Keratinocyte (primary cell): ENCODE results near the gene TNIP1. TPM values are rescaled to one million over a fixed set of nuclear protein-coding genes. Genes with fewer than 3 reads are reported as not detected.

Source experiments
- DNase-seq: peaks from one replicate; pipeline ENCODE4 v3.0.0-alpha.2; 2011; ENCODE audit warnings: low read depth, missing footprints, low spot score
- FAIRE-seq: peaks from 2 replicates; lab custom pipeline; 2011; peaks lifted over from hg19 to GRCh38; lab: Jason Lieb, UNC
- H2AFZ ChIP-seq: 2 replicates; pipeline ENCODE4 v1.6.0; 2012; ENCODE audit warnings: low read length, control low read depth, inconsistent platforms; ENCODE audit not compliant: control insufficient read depth
- H3K27ac ChIP-seq: 2 replicates; pipeline ENCODE4 v1.5.1; 2011; ENCODE audit warnings: low read length; ENCODE audit not compliant: control insufficient read depth, insufficient read depth
- H3K27me3 ChIP-seq: 3 replicates; pipeline ENCODE4 v1.6.0; 2011; ENCODE audit warnings: low read length; ENCODE audit not compliant: control insufficient read depth, insufficient read depth; ENCODE audit errors: extremely low read depth
- H3K36me3 ChIP-seq, 2 experiments: 2 replicates in 1 of 2; 3 replicates in 1 of 2; pipeline ENCODE4 v1.5.1; 2011; ENCODE audit warnings: low read length in 2 of 2, mild to moderate bottlenecking in 1 of 2; ENCODE audit not compliant: control insufficient read depth in 2 of 2, insufficient read depth in 2 of 2; ENCODE audit errors: extremely low read depth in 1 of 2
- H3K4me1 ChIP-seq: 3 replicates; pipeline ENCODE4 v1.5.1; 2011; ENCODE audit warnings: low read length; ENCODE audit not compliant: control insufficient read depth, insufficient read depth; ENCODE audit errors: extremely low read depth
- H3K4me2 ChIP-seq: 3 replicates; pipeline ENCODE4 v1.6.0; 2011; ENCODE audit warnings: low read depth, low read length; ENCODE audit not compliant: control insufficient read depth, insufficient read depth; ENCODE audit errors: extremely low read depth
- H3K4me3 ChIP-seq, 3 experiments: fragments of 200-600 bp in 1 of 3; sonication (generic) in 1 of 3; 2 replicates in 2 of 3; 3 replicates in 1 of 3; pipeline ENCODE4 v1.5.1; 2011 to 2016; ENCODE audit warnings: low read length in 3 of 3, mild to moderate bottlenecking in 3 of 3, control low read depth in 2 of 3, inconsistent platforms in 1 of 3, low read depth in 1 of 3, mixed read lengths in 1 of 3, mixed run types in 1 of 3, moderate library complexity in 1 of 3; ENCODE audit not compliant: control insufficient read depth in 2 of 3, insufficient read depth in 2 of 3; ENCODE audit errors: extremely low read depth in 1 of 3
- H3K79me2 ChIP-seq: 2 replicates; pipeline ENCODE4 v1.6.0; 2012; ENCODE audit warnings: low read length; ENCODE audit not compliant: control insufficient read depth, insufficient read depth
- H3K9ac ChIP-seq: 3 replicates; pipeline ENCODE4 v1.6.0; 2011; ENCODE audit warnings: low read length; ENCODE audit not compliant: control insufficient read depth, insufficient read depth; ENCODE audit errors: extremely low read depth
- H3K9me1 ChIP-seq: 3 replicates; pipeline ENCODE4 v1.6.0; 2011; ENCODE audit warnings: low read length; ENCODE audit not compliant: control insufficient read depth, insufficient read depth; ENCODE audit errors: extremely low read depth
- H3K9me3 ChIP-seq: 2 replicates; pipeline ENCODE4 v1.5.1; 2012; ENCODE audit warnings: low read depth, low read length; ENCODE audit not compliant: control insufficient read depth
- H4K20me1 ChIP-seq: 3 replicates; pipeline ENCODE4 v1.6.0; 2011; ENCODE audit warnings: low read length; ENCODE audit not compliant: control insufficient read depth, insufficient read depth; ENCODE audit errors: extremely low read depth
- EZH2 ChIP-seq: IDR thresholded peaks from one replicate; pipeline ENCODE4 v1.6.1; 2012; ENCODE audit warnings: inconsistent platforms, mild to moderate bottlenecking, low read length, moderate library complexity
- dilution Hi-C: fragments of 300-500 bp; cut with MboI; formaldehyde crosslinking; loops from one replicate; pipeline ENCODE4 v1.7.0; 2020; ENCODE audit warnings: low sequenced_read_pairs; ENCODE audit not compliant: extremely low pct_ligation_motif_present
- polyA plus RNA-seq, 5 experiments: library from polyadenylated mRNA; depleted of rRNA in 3 of 5; stranded (reverse) in 3 of 5; stranded (forward) in 1 of 5; unstranded in 1 of 5; fragments of >200 nt; gene quantifications; 1 replicate in 1 of 5; 2 replicates in 3 of 5; 3 replicates in 1 of 5; pipeline versions ENCODE4 v1.2.1 to v1.2.3, GENCODE V29; 2011 to 2012; ENCODE audit warnings: missing spikeins in 2 of 5, low read depth in 1 of 5, low replicate concordance in 1 of 5
- TF ChIP-seq, protein P1 (sequence below), 3 experiments: IDR thresholded peaks in 1 of 3; conservative IDR thresholded peaks in 1 of 3; optimal IDR thresholded peaks in 1 of 3; 2 replicates in 2 of 3; 3 replicates in 1 of 3; pipeline versions ENCODE3 to v1.5.1; 2011; ENCODE audit warnings: low read length in 3 of 3, mild to moderate bottlenecking in 3 of 3, moderate library complexity in 2 of 3, control low read depth in 1 of 3, inconsistent platforms in 1 of 3; ENCODE audit not compliant: insufficient read depth in 2 of 3; ENCODE audit errors: extremely low read depth in 1 of 3

TNIP1 gene
- polyA plus RNA-seq, 1 donor (not counting 4 experiments of a cell fraction or from before 2014, with no cell fraction given): 47.9 TPM

DNA sequence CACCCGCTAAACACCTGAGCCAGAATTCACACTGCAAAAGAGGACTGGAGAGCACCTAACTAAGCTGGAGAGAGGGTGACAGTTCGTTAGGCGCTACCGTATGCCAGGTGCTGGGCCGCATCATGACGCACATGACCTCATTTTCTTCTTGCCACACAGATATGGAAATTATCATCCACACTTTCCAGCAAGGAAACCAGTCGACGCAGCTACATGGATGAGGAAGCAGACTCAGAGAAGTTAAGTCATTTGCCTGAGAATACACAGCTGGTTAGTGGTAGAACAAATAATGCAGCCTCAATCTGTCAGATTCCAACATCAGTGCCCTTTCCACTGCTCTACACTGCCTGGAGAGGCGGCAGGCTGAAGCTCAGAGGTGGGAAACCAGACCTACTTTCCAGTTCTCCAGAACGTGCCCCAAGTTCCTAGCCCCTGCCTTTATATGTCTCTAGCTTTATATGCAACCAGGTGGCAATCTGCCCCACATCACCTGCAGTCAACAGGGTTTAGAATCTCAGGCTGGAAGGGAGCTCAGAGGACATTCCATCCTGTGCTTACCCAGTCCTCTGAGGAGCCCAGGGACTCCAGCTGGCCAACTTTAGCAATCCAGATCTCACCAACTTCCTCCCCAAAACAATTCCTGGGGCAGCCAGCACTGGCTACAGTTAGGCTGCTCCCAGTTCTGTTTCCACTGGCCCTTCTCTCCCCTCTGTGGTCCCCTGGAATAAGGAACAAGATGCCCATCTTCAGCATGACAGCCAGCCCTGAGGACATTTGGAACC lies 8.8 kb downstream of the TNIP1 start:
- no peaks in the 10 kb centered on the region for H3K9me1 ChIP-seq
- peak overlapping the region; percentile 45 for H3K9ac ChIP-seq
- peaks cover 13 to 28% of the 10 kb centered on the region in 2 experiments for H3K36me3 ChIP-seq
- H3K4me3 ChIP-seq: no peak overlapping the region
- H3K27me3 ChIP-seq: no peaks in the 10 kb centered on the region
- H3K9me3 ChIP-seq: peaks cover 2% of the 10 kb centered on the region
- H3K4me1 ChIP-seq: peaks cover 29% of the 10 kb centered on the region
- dilution Hi-C loops: no loop called here
- H3K4me2 ChIP-seq: peak overlapping the region; percentile 2
- H3K79me2 ChIP-seq: peaks cover 76% of the 10 kb centered on the region
- H4K20me1 ChIP-seq: peaks cover 2% of the 10 kb centered on the region
- DNase-seq (no peak), FAIRE-seq (peak; percentile 23)
- H2AFZ ChIP-seq: no peak overlapping the region
- peak overlapping the region; percentile 71 for H3K27ac ChIP-seq
- no peak for TF ChIP-seq EZH2
- TF ChIP-seq, protein P1, sequence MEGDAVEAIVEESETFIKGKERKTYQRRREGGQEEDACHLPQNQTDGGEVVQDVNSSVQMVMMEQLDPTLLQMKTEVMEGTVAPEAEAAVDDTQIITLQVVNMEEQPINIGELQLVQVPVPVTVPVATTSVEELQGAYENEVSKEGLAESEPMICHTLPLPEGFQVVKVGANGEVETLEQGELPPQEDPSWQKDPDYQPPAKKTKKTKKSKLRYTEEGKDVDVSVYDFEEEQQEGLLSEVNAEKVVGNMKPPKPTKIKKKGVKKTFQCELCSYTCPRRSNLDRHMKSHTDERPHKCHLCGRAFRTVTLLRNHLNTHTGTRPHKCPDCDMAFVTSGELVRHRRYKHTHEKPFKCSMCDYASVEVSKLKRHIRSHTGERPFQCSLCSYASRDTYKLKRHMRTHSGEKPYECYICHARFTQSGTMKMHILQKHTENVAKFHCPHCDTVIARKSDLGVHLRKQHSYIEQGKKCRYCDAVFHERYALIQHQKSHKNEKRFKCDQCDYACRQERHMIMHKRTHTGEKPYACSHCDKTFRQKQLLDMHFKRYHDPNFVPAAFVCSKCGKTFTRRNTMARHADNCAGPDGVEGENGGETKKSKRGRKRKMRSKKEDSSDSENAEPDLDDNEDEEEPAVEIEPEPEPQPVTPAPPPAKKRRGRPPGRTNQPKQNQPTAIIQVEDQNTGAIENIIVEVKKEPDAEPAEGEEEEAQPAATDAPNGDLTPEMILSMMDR (optimal IDR thresholded peaks at IDR 0.05 in 1 of 3, IDR thresholded peaks at IDR 0.05 in 1 of 3, conservative IDR thresholded peaks at IDR 0.05 in 1 of 3; ENCODE audit: extremely low read depth in 1 of 3, insufficient read depth in 2 of 3, low read length in 3 of 3): no peak

DNA sequence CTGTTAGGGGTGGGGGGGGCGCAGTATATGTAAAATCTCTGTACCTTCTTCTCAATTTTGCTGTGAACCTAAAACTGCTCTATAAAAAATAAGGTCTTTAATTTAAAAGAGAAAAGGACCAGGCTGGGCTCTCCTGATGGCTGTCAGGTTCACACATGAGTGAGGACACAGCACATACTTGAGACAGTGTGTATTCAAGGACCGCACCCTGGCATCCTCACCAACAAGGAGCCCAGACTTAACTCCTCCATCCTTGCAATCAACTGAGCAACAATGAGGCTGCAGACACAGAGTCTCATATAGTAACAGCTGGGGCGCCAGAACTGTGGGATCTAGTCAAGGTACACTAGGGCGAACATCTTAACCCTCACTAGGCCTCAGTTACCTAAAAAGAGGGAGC lies 9.8 kb downstream of the TNIP1 start:
- H3K36me3 ChIP-seq: peaks cover 23 to 28% of the 10 kb centered on the region in 2 experiments
- peaks cover 2% of the 10 kb centered on the region for H3K9me3 ChIP-seq
- H3K27ac ChIP-seq: no peak overlapping the region
- FAIRE-seq (no peak), DNase-seq (no peak)
- no peak overlapping the region for H3K9ac ChIP-seq
- H3K27me3 ChIP-seq: no peaks in the 10 kb centered on the region
- peaks cover 5% of the 10 kb centered on the region for H4K20me1 ChIP-seq
- H3K9me1 ChIP-seq: no peaks in the 10 kb centered on the region
- H3K4me2 ChIP-seq: no peak overlapping the region
- H3K4me1 ChIP-seq: peaks cover 19% of the 10 kb centered on the region
- dilution Hi-C loops: no loop called here
- peaks cover 79% of the 10 kb centered on the region for H3K79me2 ChIP-seq
- H2AFZ ChIP-seq: no peak overlapping the region
- no peak overlapping the region for H3K4me3 ChIP-seq
- TF ChIP-seq, protein P1 (optimal IDR thresholded peaks at IDR 0.05 in 1 of 3, IDR thresholded peaks at IDR 0.05 in 1 of 3, conservative IDR thresholded peaks at IDR 0.05 in 1 of 3; ENCODE audit: extremely low read depth in 1 of 3, insufficient read depth in 2 of 3, low read length in 3 of 3): no peak
- no peak for TF ChIP-seq EZH2
